Raji (cell line): ENCODE results near the gene CES2.

Source experiments
- POLR2A ChIP-seq: IDR thresholded peaks from 2 replicates; pipeline ENCODE4 v1.6.1; 2011; ENCODE audit warnings: low read depth, low read length, control low read depth; ENCODE audit not compliant: insufficient read depth

Gene CES2

DNA sequence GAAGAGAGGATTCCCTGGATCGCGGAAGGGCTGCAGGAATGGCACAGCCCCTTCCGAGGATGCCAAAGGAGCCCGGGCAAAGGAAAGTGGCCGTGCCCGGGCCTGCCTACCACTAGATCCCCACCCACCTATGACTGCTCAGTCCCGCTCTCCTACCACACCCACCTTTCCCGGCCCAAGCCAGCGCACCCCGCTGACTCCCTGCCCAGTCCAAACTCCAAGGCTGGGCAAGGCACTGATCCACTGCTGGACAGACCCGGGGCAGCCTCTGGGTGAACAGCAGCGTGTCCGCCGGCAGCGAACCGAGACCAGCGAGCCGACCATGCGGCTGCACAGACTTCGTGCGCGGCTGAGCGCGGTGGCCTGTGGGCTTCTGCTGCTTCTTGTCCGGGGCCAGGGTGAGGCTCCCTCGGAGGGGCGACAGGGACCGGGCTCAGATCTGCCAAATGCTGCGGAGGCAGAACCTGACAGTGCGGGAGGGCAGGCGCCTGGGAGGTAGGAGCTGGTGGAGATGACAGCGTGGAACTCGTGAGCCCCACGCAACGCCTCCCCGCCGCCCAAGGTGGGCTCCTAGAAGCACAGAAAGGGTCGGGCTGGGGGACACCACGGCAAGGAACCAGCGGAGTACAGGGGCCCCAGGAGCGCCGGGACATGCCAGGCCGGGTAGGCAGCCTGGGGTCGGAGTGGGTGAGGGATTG lies at the start of gene CES2:
CES2 (plus strand) TSS at position 203 of the 698 bp plus-strand sequence; CDS start at position 323, 120 bp downstream.
- TF ChIP-seq POLR2A = no peak

DNA sequence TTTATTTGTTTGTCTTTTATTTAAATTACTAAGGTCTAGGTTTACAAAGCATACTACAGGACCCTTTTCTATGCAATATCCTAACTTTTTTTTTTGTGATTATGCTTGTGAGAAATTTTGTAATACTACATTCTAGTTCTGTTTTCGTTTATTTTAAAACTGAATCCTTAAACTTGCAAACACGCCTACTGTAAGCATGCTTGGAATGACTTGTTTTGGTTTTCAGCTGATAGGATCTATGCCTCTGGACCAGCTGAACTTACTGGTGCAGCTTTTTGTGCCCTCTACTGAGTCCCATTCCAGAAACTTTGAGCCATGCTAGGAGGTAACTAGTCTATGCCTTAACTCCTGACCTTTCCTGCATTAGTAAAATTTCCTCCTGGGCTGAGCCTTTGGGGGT lies 49.0 kb upstream of the CES2 start:
- TF ChIP-seq POLR2A = no peak

DNA sequence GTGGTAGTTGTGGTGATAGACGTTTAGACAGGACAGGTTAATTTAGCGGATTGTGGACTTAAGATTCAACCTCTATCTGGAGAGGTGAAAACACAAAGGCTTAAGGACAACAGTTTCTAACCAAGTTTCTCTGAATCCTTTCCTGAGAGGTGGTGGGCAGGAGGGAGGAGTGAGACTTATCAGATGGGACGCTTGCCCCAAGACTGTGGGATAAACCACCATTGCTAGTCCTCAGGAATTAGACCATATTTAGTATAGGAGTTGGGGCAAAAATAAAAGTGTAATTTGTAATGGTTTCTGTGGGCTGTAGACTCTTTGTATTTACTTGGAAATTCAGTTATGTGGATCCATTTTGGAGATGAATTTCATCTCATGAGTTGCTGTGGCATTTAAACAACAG lies 48.4 kb upstream of the CES2 start:
- TF ChIP-seq POLR2A = no peak

GRCh38 chr16:66888647-66889615 lies 46.4 kb upstream of the CES2 start:
- TF ChIP-seq POLR2A = no peak

DNA sequence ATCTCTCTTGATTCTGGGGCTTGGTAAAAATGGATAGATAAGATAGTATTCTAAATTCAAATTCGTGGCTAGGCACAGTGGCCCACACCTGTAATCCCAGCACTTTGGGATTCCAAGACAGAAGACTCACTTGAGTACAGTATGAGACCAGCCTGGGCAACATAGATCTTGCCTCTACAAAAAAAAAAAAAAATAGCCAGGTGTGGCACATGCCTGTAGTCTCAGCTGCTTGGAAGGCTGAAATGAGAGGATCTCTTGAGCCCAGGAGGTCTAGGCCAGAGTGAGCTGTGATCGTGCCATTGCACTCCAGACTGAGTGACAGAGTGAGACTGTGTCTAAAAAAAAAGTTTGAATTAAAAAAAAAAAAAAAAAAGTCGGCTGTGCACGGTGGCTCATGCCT lies 45.7 kb upstream of the CES2 start:
- TF ChIP-seq POLR2A = no peak

DNA sequence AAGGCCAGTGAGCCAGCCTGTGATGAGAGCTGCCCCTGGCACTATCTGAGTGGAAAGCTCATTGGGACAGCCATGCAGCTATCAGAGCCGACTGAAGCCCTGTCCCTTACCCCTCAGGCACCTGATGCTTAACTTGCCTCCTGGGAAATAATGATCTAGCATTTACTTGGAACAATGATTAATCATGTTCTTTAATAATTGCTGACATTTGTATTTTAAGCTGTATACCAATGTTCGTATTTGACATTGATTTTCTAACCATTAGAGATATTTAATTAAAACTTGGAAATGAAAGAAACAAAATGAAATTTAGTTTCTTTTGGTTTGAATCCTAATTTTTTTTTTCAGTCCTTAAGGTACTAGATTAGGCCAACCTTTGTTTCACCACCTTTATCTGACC lies 44.5 kb upstream of the CES2 start:
- no peak for TF ChIP-seq POLR2A

- TF ChIP-seq POLR2A = no peak
Measured at GRCh38 chr16:66891360-66891759, 44.0 kb upstream of the CES2 start.

DNA sequence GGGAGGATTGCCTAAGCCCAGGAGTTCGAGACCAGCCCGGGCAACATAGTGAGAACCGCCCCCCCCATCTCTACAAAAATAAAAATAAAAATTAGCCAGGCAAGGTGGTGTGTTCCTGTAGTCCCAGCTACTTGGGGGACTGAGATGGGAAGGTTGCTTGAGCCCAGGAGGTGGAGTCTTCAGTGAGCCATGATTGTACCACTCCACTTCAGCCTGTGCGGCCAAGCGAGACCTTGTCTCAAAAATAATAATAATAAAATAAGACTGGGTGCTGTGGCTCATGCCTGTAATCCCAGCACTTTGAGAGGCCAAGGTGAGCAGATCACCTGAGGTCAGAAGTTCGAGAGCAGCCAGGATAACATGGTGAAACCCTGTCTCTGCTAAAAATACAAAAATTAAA lies 43.5 kb upstream of the CES2 start:
- no peak for TF ChIP-seq POLR2A

- no peak for TF ChIP-seq POLR2A
Measured at GRCh38 chr16:66894055-66894454, 41.3 kb upstream of the CES2 start.

- TF ChIP-seq POLR2A = no peak
Measured at GRCh38 chr16:66894948-66895688, 40.2 kb upstream of the CES2 start.

GRCh38 chr16:66895689-66895979 lies 39.7 kb upstream of the CES2 start:
- TF ChIP-seq POLR2A = no peak

DNA sequence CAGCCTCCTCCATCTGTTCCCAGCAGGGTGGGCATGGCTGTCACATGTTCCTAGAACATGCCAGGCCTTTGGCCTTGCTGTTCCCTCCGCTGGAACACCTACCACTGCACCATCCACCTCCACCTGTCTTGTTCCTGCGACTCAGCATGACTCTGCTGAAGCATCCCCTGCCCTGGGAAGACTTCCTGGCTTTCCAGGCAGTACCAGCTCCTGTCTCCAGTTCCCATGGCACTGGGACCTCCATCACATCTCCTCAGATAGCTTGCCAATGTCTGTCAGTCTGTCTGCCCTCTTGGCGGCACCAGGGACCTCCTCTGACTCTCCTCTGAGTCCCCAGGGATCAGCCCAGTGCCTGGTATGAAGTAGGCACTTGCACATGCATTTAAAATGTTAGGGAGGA lies 39.3 kb upstream of the CES2 start:
- TF ChIP-seq POLR2A = no peak

DNA sequence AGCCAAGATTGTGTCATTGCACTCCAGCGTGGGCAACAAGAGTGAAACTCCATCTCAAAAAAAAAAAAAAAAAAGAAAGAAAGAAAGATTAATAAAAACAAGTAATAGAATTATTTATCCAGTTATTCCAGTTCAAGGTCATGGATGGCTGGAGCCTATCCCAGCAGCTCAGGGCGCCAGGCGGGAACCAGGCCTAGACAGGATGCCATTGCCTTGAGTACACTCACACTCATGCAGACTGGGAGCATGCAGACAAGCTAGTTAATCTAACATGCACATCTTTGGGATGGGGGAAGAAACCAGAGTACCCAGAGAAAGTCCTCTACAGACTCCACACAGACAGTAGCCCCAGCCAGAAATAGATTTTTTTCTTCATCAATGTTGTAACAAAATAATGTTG lies 37.1 kb upstream of the CES2 start:
- no peak for TF ChIP-seq POLR2A

DNA sequence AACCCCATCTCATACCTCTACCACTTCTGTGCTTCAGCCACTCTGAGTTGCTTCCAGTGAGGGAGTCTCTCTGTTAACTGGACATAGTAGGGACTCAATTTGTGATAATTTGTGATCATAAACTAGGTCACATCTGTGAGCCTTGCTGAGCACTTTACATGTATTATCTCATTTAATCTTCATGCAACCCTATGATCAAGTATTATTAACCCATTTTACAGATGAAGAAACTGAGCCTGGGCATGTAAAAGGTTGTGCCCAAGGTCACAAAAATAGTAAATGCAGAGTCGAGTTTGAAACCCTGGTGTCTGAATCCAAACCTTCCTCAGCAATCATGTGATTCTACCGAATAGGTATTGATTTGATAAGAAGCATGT lies 36.4 kb upstream of the CES2 start:
- TF ChIP-seq POLR2A = no peak

DNA sequence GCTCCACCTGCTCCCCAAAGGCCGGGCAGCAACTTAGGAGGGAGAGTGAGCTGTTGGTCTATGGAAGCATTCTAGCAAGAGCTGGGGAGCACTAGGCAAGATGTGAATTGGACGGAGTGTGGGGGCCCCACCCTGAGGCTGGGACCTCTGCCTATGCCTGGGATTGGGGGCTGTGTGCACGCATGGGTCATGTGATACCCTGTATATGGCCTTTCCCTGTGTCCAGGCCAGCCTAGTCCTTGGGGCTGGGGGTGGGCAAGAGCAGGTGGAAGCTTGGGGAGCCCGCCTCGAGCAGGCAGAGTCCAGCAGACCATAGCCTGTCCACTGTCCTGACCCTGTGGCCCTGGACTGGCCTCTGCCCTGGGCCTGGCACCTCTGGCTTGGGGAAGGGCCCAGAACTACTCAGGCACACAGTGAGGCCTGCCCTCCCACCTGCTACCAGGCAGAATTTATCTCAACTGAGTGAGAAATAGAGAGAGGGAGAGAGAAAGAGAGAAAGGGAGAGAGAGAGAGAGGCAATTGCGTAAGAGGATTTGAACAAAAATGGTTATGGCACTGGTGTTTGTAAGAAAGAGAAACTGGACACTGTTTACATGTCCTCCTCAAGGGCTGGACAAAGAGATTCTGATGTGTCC lies 35.9 kb upstream of the CES2 start:
- no peak for TF ChIP-seq POLR2A

- no peak for TF ChIP-seq POLR2A
Measured at GRCh38 chr16:66899945-66900710, 35.2 kb upstream of the CES2 start.
